HT1080 (cell line): ENCODE results near the gene PHACTR2. TPM values are rescaled to one million over a fixed set of nuclear protein-coding genes. Genes with fewer than 3 reads are reported as not detected.

Experiments used
- DNase-seq: peaks from one replicate; pipeline ENCODE4 v3.0.0-alpha.2; 2015; ENCODE audit warnings: low read depth
- total RNA-seq: library from RNA; depleted of rRNA; stranded (reverse); fragments of >200 nt; shearing (Covaris generic); gene quantifications from 2 replicates; pipeline ENCODE4 v1.2.3, GENCODE V29; 2014

PHACTR2 gene
- total RNA-seq, 1 experiment from 2014 or later = 38.5 TPM

GRCh38 chr6:143803769-143804568, 126.2 kb downstream of the PHACTR2 start:
- no peak for DNase-seq

- DNase-seq = no peak
These were observed 127.1 kb downstream of the PHACTR2 start for GRCh38 chr6:143804835-143805239.

GRCh38 chr6:143806282-143807102, 128.7 kb downstream of the PHACTR2 start:
- DNase-seq = peak; percentile 74

GRCh38 chr6:143807103-143807772, 129.5 kb downstream of the PHACTR2 start:
- DNase-seq = no peak

- DNase-seq = no peak
These were observed 133.0 kb downstream of the PHACTR2 start for GRCh38 chr6:143810745-143811144.

GRCh38 chr6:143811501-143812157, 133.9 kb downstream of the PHACTR2 start:
- DNase-seq = no peak

GRCh38 chr6:143817621-143818020, 139.9 kb downstream of the PHACTR2 start:
- no peak for DNase-seq

GRCh38 chr6:143821359-143821758, 143.6 kb downstream of the PHACTR2 start:
- DNase-seq = no peak

GRCh38 chr6:143822584-143823024, 144.8 kb downstream of the PHACTR2 start:
- peak; percentile 24 for DNase-seq

GRCh38 chr6:143823548-143823947, 145.8 kb downstream of the PHACTR2 start:
- DNase-seq = peak; percentile 60

GRCh38 chr6:143828572-143828971, 150.8 kb downstream of the PHACTR2 start:
- DNase-seq = no peak

- no peak for DNase-seq
These were observed 158.4 kb downstream of the PHACTR2 start for GRCh38 chr6:143836150-143836549.

- no peak for DNase-seq
These were observed 160.6 kb downstream of the PHACTR2 start for GRCh38 chr6:143838395-143838794.

- no peak for DNase-seq
These were observed 161.4 kb downstream of the PHACTR2 start for GRCh38 chr6:143839196-143839595.

- DNase-seq = no peak
These were observed 163.0 kb downstream of the PHACTR2 start for GRCh38 chr6:143840595-143841265.

GRCh38 chr6:143842461-143842901, 164.7 kb downstream of the PHACTR2 start:
- no peak for DNase-seq

- DNase-seq = peak; percentile 95
These were observed 165.3 kb downstream of the PHACTR2 start, which contains the start of gene LTV1 for GRCh38 chr6:143842902-143843676. Gene LTV1 (plus strand): TSS chr6:143843338. CDS start chr6:143843478, 140 bp downstream.

GRCh38 chr6:143843677-143843999, 165.9 kb downstream of the PHACTR2 start:
- no peak for DNase-seq

GRCh38 chr6:143844006-143844405, 166.2 kb downstream of the PHACTR2 start:
- peak; percentile 12 for DNase-seq

GRCh38 chr6:143845033-143845432, 167.3 kb downstream of the PHACTR2 start:
- no peak for DNase-seq
